ENCODE results near the gene SPHKAP.
"Not testable (repeated sequence)": the region's sequence is repeated elsewhere in the genome, so short reads cannot be mapped to it uniquely, and the experiment has no call there.

The SPHKAP gene

GRCh38 chr2:228181098-228182019 lies at the start of gene SPHKAP:
Gene SPHKAP, minus strand, starts transcription at chr2:228181687. Its CDS starts 89 bp downstream, at chr2:228181598.
- DNase-seq = peak in 3 of 51 donors; percentile 1 to 7 (median 3)

GRCh38 chr2:228227466-228227865 lies 46.0 kb upstream of the SPHKAP start:
- no peak for DNase-seq

- DNase-seq = no peak
Observed at GRCh38 chr2:228224410-228224809, 42.9 kb upstream of the SPHKAP start.

- not testable (repeated sequence) for DNase-seq
Observed at GRCh38 chr2:228218593-228218992, 37.1 kb upstream of the SPHKAP start.

GRCh38 chr2:228197504-228197903 lies 16.0 kb upstream of the SPHKAP start:
- DNase-seq = no peak

GRCh38 chr2:228180181-228181097 lies 1.0 kb downstream of the SPHKAP start:
- DNase-seq = peak in 4 of 51 donors; percentile 5 to 23 (median 7)

GRCh38 chr2:228167290-228167689 lies 14.2 kb downstream of the SPHKAP start:
- no peak for DNase-seq

GRCh38 chr2:228164718-228165117 lies 16.8 kb downstream of the SPHKAP start:
- no peak for DNase-seq

- no peak for DNase-seq
Observed at GRCh38 chr2:228157841-228158240, 23.6 kb downstream of the SPHKAP start.

- no peak for DNase-seq
Observed at GRCh38 chr2:228144961-228145360, 36.5 kb downstream of the SPHKAP start.

- no peak for DNase-seq
Observed at GRCh38 chr2:228140934-228141528, 40.5 kb downstream of the SPHKAP start.

GRCh38 chr2:228136027-228136426 lies 45.5 kb downstream of the SPHKAP start:
- DNase-seq = no peak

GRCh38 chr2:228135300-228135699 lies 46.2 kb downstream of the SPHKAP start:
- no peak for DNase-seq

- no peak for DNase-seq
Observed at GRCh38 chr2:228131833-228132232, 49.7 kb downstream of the SPHKAP start.

- no peak for DNase-seq
Observed at GRCh38 chr2:228126401-228126800, 55.1 kb downstream of the SPHKAP start.

- no peak for DNase-seq
Observed at GRCh38 chr2:228118940-228119339, 62.5 kb downstream of the SPHKAP start.

GRCh38 chr2:228107846-228108245 lies 73.6 kb downstream of the SPHKAP start:
- DNase-seq = no peak

GRCh38 chr2:228105526-228106250 lies 75.8 kb downstream of the SPHKAP start:
- DNase-seq = no peak

- no peak for DNase-seq
Observed at GRCh38 chr2:228104215-228104614, 77.3 kb downstream of the SPHKAP start.

- no peak for DNase-seq
Observed at GRCh38 chr2:228103379-228103778, 78.1 kb downstream of the SPHKAP start.

- no peak for DNase-seq
Observed at GRCh38 chr2:228102949-228103348, 78.5 kb downstream of the SPHKAP start.
